ENCODE results near the gene CLDN6.

CLDN6 gene

DNA sequence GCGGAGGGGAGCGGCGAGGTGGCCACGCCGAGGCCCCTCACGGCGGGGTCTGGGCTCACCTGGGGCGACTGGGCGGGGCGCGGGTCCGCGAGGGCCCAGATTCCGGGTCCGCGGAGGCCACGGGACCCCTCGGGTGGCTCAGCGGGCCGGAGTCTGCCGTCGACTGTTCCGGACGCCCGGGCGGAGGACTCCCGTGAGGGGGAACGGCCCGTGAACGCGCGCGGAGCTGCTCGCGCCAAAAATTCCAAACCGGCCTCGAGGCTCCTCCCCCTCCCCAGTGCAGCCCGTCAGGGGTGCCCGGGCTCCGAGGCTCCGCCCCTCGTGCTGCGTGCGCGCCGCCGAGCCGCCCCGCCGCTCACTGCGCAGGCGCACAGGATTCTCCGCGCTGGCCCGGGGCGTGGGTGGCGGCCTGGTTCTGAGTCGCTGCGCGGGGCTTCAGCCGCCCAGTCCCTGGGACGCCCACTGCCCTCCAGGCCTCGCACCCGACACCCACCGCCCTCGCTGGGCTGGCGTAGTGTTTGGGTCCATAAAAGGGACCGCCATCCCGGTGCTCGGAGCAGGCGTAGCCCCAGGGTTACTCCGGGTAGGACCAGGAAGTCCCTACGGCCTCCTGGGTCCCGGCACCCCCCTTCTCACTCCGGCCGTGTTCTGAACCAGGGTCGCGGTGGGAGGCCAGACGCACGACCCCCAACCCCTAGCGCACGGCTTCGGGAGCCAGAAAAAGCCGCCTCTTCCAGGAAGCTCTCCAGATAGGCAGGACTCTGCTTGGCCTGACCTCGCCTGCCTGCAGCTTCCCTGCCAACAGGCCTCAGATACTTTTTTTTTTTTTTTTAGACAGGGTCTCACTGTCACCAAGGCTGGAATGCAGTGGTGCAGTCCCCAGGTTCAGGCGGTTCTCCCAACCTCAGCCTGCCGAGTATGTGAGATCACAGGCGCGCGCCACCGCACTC is 37.5 kb downstream of the CLDN6 start, which contains the start of gene PKMYT1:
PKMYT1 (minus strand) TSS at position 220 of the 950 bp plus-strand sequence. CDS start 789 bp downstream, outside the sequence.
- DNase-seq (peak; percentile 95 to 98), ATAC-seq (peak; percentile 88)
- H3K9me3 Mint-ChIP-seq: no peaks in the 10 kb centered on the region
- peaks cover 19% of the 10 kb centered on the region for H3K27me3 Mint-ChIP-seq
- peaks cover 55% of the 10 kb centered on the region for H3K4me1 Mint-ChIP-seq
- H3K4me3 Mint-ChIP-seq: peak within 1 kb of the TSS; percentile 92 to 95
- peak within 1 kb of the TSS; percentile 86 to 94 for H3K27ac Mint-ChIP-seq

DNA sequence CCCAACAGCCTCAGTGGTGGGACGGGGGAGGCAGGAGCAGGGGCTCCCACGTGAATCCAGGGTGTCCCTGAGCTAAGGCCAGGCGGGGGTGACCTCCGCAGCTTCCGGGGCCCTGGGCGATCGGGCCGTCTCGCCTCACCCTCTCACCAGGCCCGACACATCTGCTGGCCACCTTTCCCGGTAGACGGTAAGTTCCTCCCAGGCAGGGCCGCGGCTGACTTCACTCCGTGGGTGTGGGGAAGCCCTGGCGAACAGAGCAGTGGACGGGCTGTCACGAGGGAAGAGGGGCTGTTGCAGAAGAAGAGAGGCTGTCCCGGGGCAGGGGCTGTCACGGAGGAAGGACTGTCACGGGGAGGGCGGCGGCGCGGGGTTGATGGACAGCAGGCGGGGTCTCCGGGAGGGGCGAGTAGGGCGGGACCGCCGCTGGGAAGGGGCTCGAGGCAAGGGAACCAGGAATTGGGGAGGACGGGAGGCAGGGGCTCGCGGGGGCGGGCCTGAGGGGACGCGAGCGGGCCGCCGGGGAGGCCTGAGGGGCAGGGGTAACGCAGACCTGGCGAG is 38.2 kb downstream of the CLDN6 start:
- Mint-ChIP-seq H3K27ac (peak overlapping the region; percentile 83 to 94), H3K9me3 (no peaks in the 10 kb centered on the region), H3K4me3 (peak overlapping the region; percentile 92 to 95), H3K27me3 (peaks cover 19% of the 10 kb centered on the region), H3K4me1 (peaks cover 55% of the 10 kb centered on the region)
- peak in 1 of 2 donors; percentile 41 for DNase-seq
- ATAC-seq: peak; percentile 35

DNA sequence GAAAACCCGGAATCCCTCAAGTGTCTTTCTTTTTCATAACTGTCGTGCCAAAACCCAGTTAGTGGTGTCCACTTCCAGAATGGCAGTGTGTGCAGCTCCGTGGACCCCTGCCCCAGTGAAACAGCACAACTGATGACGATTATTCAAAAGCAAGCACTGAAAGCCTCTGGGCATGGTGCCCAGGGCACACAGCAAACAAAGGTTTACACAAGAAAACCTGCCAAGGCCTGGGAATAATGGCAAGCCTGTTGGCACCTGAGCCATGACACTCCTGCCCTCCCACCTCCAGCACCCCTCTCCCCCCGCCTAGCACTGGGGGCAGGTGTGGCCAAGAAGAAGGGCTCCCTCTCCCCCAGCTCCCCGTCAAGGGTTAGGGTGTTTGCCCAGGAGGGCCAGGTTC is 40.5 kb downstream of the CLDN6 start:
- peaks cover 5% of the 10 kb centered on the region for H3K27me3 Mint-ChIP-seq
- peaks cover 52% of the 10 kb centered on the region for H3K4me1 Mint-ChIP-seq
- H3K4me3 Mint-ChIP-seq: no peak overlapping the region
- ATAC-seq (no peak), DNase-seq (no peak)
- H3K9me3 Mint-ChIP-seq: no peaks in the 10 kb centered on the region
- no peak overlapping the region for H3K27ac Mint-ChIP-seq

DNA sequence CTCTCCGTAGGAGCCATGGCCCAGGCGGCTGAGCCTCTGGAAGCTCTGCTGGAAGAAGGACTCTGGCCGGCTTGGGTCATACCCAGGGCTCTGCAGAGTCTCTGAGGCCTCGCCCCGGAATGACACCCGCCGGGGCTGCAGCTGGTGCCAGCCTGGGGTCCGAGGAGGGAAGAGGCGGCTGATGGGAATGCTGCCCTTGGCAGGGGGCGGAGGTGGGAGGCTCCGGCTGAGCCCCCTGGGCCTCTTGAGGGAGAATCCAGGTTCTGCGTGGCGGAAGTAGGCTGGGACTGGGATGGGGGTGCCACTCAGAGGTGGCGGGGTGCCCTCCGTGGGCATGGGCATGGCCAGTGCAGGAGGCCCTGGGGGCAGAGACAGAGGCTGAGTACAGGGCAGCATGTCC is 41.3 kb downstream of the CLDN6 start:
- DNase-seq: no peak
- H3K4me1 Mint-ChIP-seq: peaks cover 49% of the 10 kb centered on the region
- no peak for ATAC-seq
- no peak overlapping the region for H3K27ac Mint-ChIP-seq
- no peaks in the 10 kb centered on the region for H3K27me3 Mint-ChIP-seq
- H3K9me3 Mint-ChIP-seq: no peaks in the 10 kb centered on the region
- no peak overlapping the region for H3K4me3 Mint-ChIP-seq

DNA sequence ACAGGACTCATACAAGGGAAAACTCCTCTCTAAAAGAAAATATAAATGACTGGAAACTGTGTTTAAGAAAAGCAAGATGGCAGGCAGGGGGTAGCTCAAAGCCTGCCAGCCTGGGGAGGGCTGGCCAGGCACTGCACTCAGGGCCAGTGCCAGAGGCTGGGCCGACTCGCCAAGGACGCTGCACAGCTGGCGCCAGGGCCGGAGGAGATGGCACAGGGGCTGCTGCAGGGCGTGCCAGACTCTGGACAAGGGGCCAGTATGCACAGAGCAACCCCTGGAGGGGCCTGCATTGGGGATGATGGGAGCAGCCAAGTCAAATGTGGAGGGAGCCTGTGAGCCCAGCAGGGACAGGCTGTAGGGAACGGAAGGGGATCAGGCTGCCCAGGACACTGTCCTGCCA is 41.8 kb downstream of the CLDN6 start:
- DNase-seq (no peak), ATAC-seq (no peak)
- no peaks in the 10 kb centered on the region for H3K27me3 Mint-ChIP-seq
- H3K4me1 Mint-ChIP-seq: peaks cover 47% of the 10 kb centered on the region
- no peak overlapping the region for H3K4me3 Mint-ChIP-seq
- no peak overlapping the region for H3K27ac Mint-ChIP-seq
- H3K9me3 Mint-ChIP-seq: no peaks in the 10 kb centered on the region

DNA sequence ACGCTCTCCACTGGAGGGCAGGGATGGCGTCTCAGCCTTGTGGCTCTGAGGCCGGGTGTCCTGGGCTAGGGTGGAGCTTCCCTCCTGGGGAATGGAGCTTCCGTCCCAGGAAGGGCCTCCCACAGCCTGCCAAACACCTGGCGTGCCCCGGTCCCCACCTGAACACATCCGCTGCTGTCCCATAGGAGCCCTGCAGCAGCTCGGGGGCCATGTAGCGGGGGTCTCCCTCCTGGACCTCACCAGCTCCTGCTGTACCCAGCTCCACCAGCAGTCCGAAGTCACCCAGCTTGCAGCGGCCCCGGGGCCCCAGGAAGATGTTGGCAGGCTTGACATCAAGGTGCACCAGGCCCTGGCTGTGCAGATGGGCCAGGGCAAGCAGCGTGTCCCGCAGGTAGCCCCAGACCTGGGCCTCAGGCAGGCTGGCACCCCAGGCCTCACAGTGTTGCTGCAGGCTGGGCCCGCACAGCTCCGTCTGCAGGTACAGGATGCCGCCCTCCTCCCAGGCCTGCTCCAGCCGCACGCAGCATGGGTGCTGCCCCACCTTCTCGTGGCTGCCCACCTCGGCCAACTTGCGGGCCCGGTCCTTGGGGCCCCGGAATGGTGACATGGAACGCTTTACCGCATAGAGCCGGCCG is 42.7 kb downstream of the CLDN6 start:
- ATAC-seq (no peak), DNase-seq (no peak)
- H3K4me1 Mint-ChIP-seq: peaks cover 51% of the 10 kb centered on the region
- H3K27ac Mint-ChIP-seq: no peak overlapping the region
- no peak overlapping the region for H3K4me3 Mint-ChIP-seq
- H3K9me3 Mint-ChIP-seq: no peaks in the 10 kb centered on the region
- H3K27me3 Mint-ChIP-seq: no peaks in the 10 kb centered on the region

DNA sequence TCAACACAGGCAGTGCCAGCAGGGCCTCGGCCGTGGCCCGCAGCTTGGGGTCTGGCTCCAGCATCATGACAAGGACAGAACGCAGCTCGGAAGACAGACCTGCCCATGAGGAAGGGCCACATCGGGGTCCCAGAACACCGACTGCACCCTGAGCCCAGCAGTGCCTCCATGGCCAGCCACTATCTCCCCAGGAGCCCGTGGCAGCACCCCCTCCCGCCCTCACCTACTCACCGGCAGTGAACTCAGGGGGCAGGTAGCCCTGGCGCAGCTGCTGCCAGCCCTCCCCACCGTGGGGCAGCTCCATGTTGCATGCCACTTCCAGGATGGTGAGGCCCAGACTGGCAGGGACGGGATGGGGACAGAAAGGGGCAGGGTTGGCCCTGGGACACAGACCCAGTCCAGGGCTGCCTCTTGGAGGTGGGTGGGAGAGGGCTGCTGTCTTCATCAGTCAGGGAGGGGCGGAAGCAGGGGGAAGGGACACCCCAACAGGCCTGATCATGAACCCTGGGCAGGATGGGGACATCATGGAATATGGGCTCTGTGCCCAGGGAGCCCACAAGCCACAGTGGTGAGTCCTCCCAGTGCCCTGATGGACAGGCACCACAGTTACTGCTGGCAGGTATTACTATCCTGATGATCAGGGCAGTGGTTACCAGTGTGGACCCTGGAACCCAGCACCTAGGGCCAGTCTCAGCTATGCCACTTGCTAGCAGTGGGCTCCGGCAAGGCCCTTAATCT is 43.5 kb downstream of the CLDN6 start:
- H3K9me3 Mint-ChIP-seq: no peaks in the 10 kb centered on the region
- H3K4me3 Mint-ChIP-seq: no peak overlapping the region
- no peak for DNase-seq
- no peak for ATAC-seq
- H3K4me1 Mint-ChIP-seq: peaks cover 51% of the 10 kb centered on the region
- no peaks in the 10 kb centered on the region for H3K27me3 Mint-ChIP-seq
- no peak overlapping the region for H3K27ac Mint-ChIP-seq

DNA sequence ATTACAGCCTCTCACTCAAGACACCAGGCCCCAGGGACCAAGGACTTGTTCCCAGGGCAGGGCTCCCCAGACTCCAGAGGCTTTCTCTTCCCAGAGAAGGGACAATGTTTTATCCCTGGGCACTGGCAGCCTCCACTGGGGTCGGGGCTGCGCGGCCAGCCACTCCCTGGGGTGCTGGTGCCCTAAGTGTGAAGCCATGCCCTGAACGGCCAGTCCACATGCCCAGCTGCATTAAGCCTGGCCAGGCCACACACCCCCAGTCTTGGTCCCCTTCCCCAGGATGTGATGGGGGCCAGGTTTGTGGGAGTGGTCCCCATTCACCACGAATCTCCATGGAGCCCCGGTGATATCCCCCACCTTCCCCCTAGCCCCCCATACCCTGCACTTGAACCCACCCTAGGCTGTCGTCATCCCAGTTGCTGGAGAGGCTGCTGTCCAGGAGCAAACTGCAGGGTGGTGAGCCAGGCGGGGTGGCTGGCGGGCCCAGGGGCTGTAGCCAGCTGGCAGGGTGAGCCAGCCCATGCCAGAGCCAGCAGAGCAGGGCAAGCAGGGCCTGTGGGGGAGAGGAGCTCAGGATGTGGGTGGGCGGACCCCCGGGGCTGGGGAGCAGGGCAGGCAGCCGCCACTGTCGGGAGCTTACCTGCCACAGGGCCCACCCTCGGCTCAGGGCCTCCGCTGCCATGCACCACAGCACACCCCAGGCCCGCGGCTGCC is 44.2 kb downstream of the CLDN6 start:
- peaks cover 49% of the 10 kb centered on the region for H3K4me1 Mint-ChIP-seq
- peaks cover under 1% of the 10 kb centered on the region for H3K27me3 Mint-ChIP-seq
- ATAC-seq (no peak), DNase-seq (no peak)
- H3K27ac Mint-ChIP-seq: no peak overlapping the region
- H3K9me3 Mint-ChIP-seq: no peaks in the 10 kb centered on the region
- no peak overlapping the region for H3K4me3 Mint-ChIP-seq

DNA sequence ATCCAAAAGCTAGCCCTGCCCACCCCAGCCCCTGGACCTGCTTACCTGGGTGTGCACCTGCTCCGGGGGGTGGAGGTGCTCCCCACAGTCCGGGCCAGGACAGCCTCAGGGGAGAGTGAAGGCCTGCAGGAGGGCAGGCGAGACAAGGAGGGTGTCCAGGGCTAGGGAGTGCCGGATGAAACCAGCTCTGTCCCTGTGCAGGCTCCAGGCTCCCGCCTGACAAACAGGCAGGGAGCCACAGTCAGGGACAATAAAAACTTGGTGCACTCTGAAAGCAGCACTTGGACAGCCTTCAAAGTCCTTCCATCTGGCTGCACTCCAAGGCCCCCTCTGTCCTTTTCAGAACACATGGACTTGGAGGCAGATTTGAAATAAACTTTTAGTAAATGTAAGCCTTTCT is 44.9 kb downstream of the CLDN6 start:
- Mint-ChIP-seq H3K4me3 (no peak overlapping the region), H3K9me3 (no peaks in the 10 kb centered on the region), H3K4me1 (peaks cover 54% of the 10 kb centered on the region), H3K27ac (no peak overlapping the region), H3K27me3 (peaks cover 7% of the 10 kb centered on the region)
- ATAC-seq (no peak), DNase-seq (no peak)

DNA sequence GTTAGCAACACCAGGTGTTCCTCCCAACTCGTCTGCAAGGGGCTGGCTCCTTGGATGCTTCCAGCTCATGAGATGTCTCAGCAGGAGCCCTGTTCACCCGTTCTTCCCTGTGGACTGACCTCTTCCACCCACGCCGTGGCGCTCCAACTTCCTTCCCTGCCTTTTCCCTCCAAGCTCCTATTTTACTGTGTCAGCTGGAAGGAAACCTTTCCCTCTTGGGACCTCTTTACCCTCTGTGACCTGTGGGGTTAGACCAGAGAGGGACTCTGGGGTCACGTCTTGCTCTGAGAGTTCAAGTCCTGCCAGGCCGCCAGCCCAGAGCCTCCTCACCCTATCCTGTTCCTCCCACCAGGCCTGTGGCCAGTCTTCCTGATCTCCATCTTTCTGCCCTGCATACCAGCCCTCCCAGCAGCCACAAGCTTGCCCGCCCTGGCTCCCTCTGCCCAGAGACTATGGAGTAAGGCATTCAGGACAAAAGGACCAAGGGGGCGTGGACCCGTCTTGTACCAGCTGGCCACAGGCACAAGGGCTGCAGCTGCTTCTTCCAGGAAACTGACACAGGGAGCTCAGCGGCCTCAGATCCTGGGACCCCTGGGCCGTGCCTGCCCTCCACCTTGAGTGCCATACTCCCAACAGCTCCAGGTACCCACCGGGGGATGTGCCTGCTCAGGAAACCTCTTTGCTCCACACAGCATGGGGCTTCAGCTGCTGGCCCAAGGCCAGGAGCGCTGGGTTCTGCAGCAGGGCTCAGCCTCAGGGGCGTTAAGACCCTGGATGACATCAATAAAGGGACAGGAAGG is 45.8 kb downstream of the CLDN6 start:
- DNase-seq (no peak), ATAC-seq (no peak)
- Mint-ChIP-seq H3K27me3 (peaks cover 16% of the 10 kb centered on the region), H3K4me3 (no peak overlapping the region), H3K4me1 (peaks cover 50% of the 10 kb centered on the region), H3K27ac (peak overlapping the region; percentile 28 to 69), H3K9me3 (no peaks in the 10 kb centered on the region)

DNA sequence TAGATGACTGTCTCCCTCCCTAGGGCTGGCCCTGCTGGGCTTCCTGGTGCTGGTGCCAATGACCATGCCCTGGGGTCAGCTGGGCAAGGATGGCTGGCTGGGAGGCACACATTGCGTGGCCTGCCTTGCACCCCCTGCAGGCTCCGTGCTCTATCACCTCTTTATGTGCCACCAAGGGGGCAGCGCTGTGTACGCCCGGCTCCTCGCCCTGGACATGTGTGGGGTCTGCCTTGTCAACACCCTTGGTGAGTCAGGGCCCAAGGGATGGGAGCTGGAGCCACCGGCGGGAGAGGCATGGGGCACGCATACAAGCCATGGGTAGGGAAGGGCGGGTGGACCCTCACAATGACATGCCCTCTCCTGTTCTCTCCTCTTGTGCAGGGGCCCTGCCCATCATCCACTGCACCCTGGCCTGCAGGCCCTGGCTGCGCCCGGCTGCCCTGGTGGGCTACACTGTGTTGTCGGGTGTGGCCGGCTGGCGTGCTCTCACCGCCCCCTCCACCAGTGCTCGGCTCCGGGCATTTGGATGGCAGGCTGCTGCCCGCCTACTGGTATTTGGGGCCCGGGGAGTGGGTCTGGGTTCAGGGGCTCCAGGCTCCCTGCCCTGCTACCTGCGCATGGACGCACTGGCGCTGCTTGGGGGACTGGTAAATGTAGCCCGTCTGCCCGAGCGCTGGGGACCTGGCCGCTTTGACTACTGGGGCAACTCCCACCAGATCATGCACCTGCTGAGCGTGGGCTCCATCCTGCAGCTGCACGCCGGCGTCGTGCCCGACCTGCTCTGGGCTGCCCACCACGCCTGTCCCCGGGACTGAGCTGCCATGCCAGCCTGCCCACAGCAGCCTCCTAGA is 46.6 kb downstream of the CLDN6 start:
- H3K27me3 Mint-ChIP-seq: peaks cover 19% of the 10 kb centered on the region
- ATAC-seq (no peak), DNase-seq (no peak)
- H3K4me1 Mint-ChIP-seq: peaks cover 41% of the 10 kb centered on the region
- H3K4me3 Mint-ChIP-seq: peak overlapping the region; percentile 73 to 86
- H3K9me3 Mint-ChIP-seq: no peaks in the 10 kb centered on the region
- peak overlapping the region in 1 of 2 donors; percentile 87 for H3K27ac Mint-ChIP-seq

DNA sequence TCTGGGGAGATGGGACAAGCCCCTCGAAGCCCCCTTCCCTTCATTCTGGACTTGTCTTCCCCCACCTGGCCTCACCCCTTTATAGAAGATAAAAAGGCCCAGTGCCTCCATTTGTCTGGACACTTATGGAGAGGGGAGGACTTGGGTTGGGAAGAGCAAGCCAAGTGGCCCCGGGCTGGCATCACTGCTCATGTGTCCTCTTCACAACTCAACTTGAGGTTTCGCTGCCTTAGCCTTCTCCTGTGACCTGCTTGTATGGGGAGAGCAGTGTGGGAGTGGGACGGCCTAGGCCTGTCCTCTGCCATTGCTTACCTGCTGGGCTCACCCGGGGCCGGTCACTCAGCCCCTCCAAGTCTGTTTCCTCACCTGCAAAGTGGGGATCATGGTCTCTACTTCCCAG is 47.4 kb downstream of the CLDN6 start:
- Mint-ChIP-seq H3K4me3 (peak overlapping the region; percentile 73 to 86), H3K27ac (peak overlapping the region in 1 of 2 donors; percentile 87), H3K4me1 (peaks cover 43% of the 10 kb centered on the region), H3K27me3 (peaks cover 27% of the 10 kb centered on the region), H3K9me3 (no peaks in the 10 kb centered on the region)
- DNase-seq (no peak), ATAC-seq (no peak)
